ENCODE results near the gene SOX8. TPM values are rescaled to one million over a fixed set of nuclear protein-coding genes. Genes with fewer than 3 reads are reported as not detected.

Gene SOX8
- total and polyA plus RNA-seq, 2 experiments from 2014 or later: 5.7 to 26.2 TPM

DNA sequence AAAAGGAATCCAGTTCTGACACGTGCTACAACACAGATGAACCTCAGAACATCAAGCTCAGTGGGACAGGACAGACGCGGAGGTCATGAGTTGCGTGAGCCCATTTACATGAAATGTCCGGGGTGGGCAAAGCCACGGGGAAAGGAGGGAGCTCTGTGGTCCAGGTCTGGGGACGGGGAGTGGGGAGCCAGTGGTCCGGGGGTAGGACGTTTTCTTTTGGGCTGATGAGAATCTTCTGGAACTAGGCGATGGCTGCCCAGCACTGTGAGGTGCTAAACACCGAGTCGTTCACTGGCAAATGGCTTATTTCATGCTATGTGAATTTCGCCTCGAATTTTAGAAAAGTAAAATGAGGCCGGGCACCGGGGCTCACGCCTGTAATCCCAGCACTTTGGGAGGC lies 8.2 kb upstream of the SOX8 start (continued):
- TF ChIP-seq, protein P1, sequence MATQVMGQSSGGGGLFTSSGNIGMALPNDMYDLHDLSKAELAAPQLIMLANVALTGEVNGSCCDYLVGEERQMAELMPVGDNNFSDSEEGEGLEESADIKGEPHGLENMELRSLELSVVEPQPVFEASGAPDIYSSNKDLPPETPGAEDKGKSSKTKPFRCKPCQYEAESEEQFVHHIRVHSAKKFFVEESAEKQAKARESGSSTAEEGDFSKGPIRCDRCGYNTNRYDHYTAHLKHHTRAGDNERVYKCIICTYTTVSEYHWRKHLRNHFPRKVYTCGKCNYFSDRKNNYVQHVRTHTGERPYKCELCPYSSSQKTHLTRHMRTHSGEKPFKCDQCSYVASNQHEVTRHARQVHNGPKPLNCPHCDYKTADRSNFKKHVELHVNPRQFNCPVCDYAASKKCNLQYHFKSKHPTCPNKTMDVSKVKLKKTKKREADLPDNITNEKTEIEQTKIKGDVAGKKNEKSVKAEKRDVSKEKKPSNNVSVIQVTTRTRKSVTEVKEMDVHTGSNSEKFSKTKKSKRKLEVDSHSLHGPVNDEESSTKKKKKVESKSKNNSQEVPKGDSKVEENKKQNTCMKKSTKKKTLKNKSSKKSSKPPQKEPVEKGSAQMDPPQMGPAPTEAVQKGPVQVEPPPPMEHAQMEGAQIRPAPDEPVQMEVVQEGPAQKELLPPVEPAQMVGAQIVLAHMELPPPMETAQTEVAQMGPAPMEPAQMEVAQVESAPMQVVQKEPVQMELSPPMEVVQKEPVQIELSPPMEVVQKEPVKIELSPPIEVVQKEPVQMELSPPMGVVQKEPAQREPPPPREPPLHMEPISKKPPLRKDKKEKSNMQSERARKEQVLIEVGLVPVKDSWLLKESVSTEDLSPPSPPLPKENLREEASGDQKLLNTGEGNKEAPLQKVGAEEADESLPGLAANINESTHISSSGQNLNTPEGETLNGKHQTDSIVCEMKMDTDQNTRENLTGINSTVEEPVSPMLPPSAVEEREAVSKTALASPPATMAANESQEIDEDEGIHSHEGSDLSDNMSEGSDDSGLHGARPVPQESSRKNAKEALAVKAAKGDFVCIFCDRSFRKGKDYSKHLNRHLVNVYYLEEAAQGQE (IDR thresholded peaks at IDR 0.05; ENCODE audit: unreplicated experiment): no peak
- no peak for TF ChIP-seq ZNF331 (CRISPR knock-in tag; IDR thresholded peaks at IDR 0.05; ENCODE audit: low read depth)
- no peak for TF ChIP-seq ZNF114 (CRISPR knock-in tag; IDR thresholded peaks at IDR 0.05)
- no peak for TF ChIP-seq NANOG (IDR thresholded peaks at IDR 0.05; ENCODE audit: borderline replicate concordance)
- TF ChIP-seq JUNB (IDR thresholded peaks at IDR 0.05; ENCODE audit: unreplicated experiment): no peak
- TF ChIP-seq EZH2 (IDR thresholded peaks at IDR 0.05; ENCODE audit: low read depth, unreplicated experiment): no peak

DNA sequence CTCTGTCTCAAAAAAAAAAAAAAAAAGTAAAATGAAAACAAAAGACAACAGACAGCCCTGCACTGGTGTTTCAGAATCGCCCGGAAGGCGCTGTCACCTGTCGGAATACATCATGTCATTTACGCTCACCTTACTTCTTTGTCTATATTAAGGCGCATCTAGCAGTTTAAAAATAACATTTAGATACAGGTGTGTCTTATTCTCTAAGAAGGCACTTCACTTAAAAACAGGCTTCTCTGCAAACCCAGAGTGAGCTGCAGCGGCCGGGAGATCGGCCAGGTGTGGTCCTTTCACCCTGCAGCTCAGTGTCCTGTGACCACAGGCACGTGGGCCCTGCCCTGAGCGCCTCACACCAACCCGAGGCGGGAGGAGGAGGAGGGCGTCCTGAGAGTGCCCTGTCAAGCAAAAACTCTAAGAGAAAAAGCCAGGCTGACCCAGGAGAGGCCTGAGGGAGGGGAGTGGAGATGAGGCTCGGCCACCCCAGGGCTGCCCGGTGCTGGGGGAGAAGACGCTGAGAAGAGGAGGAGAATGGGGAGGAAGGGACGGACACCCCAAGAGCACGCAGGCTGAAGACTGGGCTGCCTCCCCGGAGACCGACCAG lies 7.5 kb upstream of the SOX8 start:
- peaks cover 22% of the 10 kb centered on the region for H3K27me3 Mint-ChIP-seq (ENCODE audit: insufficient read depth, low read depth, poor library complexity)
- ATAC-seq: no peak
- no peaks in the 10 kb centered on the region for H3K79me2 ChIP-seq (replicated peaks; ENCODE audit: insufficient read depth)
- H3K4me2 ChIP-seq: no peak overlapping the region
- no peaks in the 10 kb centered on the region for H3K36me3 ChIP-seq (ENCODE audit: insufficient read depth)
- no peaks in the 10 kb centered on the region; the same call in 2 of the 3 replicates for H3K36me3 Mint-ChIP-seq (ENCODE audit: low read depth)
- H3K27ac Mint-ChIP-seq: no peak overlapping the region
- 0 out of 2 replicates have a peak, but pooled peaks cover 3% of the 10 kb centered on the region for H3F3A ChIP-seq (replicated peaks; ENCODE audit: low read depth)
- peaks cover 8% of the 10 kb centered on the region; the same call in 1 of the 3 replicates for H3K4me1 Mint-ChIP-seq
- no peak overlapping the region for H3K4me3 Mint-ChIP-seq
- H2AFZ ChIP-seq: no peak overlapping the region
- H4K20me1 ChIP-seq (replicated peaks; ENCODE audit: insufficient read depth): no peaks in the 10 kb centered on the region
- DNase-seq (ENCODE audit: low spot score): no peak
- H3K27me3 ChIP-seq (ENCODE audit: insufficient read depth): peaks cover 12% of the 10 kb centered on the region
- H3K4me3 ChIP-seq: no peak overlapping the region
- peaks cover 4% of the 10 kb centered on the region; the same call in 1 of the 2 replicates for H3K4me1 ChIP-seq (ENCODE audit: insufficient read depth)
- H3K9me3 Mint-ChIP-seq: no peaks in the 10 kb centered on the region; the same call in 2 of the 3 replicates
- no peaks in the 10 kb centered on the region for H3K9me2 ChIP-seq (ENCODE audit: insufficient read depth)
- no peak overlapping the region for H3K27ac ChIP-seq (ENCODE audit: low read depth)
- TF ChIP-seq, protein P1 (IDR thresholded peaks at IDR 0.05; ENCODE audit: unreplicated experiment): no peak
- no peak for TF ChIP-seq POLR2AphosphoS5 (IDR thresholded peaks at IDR 0.05; ENCODE audit: low read depth)
- TF ChIP-seq, protein P2, sequence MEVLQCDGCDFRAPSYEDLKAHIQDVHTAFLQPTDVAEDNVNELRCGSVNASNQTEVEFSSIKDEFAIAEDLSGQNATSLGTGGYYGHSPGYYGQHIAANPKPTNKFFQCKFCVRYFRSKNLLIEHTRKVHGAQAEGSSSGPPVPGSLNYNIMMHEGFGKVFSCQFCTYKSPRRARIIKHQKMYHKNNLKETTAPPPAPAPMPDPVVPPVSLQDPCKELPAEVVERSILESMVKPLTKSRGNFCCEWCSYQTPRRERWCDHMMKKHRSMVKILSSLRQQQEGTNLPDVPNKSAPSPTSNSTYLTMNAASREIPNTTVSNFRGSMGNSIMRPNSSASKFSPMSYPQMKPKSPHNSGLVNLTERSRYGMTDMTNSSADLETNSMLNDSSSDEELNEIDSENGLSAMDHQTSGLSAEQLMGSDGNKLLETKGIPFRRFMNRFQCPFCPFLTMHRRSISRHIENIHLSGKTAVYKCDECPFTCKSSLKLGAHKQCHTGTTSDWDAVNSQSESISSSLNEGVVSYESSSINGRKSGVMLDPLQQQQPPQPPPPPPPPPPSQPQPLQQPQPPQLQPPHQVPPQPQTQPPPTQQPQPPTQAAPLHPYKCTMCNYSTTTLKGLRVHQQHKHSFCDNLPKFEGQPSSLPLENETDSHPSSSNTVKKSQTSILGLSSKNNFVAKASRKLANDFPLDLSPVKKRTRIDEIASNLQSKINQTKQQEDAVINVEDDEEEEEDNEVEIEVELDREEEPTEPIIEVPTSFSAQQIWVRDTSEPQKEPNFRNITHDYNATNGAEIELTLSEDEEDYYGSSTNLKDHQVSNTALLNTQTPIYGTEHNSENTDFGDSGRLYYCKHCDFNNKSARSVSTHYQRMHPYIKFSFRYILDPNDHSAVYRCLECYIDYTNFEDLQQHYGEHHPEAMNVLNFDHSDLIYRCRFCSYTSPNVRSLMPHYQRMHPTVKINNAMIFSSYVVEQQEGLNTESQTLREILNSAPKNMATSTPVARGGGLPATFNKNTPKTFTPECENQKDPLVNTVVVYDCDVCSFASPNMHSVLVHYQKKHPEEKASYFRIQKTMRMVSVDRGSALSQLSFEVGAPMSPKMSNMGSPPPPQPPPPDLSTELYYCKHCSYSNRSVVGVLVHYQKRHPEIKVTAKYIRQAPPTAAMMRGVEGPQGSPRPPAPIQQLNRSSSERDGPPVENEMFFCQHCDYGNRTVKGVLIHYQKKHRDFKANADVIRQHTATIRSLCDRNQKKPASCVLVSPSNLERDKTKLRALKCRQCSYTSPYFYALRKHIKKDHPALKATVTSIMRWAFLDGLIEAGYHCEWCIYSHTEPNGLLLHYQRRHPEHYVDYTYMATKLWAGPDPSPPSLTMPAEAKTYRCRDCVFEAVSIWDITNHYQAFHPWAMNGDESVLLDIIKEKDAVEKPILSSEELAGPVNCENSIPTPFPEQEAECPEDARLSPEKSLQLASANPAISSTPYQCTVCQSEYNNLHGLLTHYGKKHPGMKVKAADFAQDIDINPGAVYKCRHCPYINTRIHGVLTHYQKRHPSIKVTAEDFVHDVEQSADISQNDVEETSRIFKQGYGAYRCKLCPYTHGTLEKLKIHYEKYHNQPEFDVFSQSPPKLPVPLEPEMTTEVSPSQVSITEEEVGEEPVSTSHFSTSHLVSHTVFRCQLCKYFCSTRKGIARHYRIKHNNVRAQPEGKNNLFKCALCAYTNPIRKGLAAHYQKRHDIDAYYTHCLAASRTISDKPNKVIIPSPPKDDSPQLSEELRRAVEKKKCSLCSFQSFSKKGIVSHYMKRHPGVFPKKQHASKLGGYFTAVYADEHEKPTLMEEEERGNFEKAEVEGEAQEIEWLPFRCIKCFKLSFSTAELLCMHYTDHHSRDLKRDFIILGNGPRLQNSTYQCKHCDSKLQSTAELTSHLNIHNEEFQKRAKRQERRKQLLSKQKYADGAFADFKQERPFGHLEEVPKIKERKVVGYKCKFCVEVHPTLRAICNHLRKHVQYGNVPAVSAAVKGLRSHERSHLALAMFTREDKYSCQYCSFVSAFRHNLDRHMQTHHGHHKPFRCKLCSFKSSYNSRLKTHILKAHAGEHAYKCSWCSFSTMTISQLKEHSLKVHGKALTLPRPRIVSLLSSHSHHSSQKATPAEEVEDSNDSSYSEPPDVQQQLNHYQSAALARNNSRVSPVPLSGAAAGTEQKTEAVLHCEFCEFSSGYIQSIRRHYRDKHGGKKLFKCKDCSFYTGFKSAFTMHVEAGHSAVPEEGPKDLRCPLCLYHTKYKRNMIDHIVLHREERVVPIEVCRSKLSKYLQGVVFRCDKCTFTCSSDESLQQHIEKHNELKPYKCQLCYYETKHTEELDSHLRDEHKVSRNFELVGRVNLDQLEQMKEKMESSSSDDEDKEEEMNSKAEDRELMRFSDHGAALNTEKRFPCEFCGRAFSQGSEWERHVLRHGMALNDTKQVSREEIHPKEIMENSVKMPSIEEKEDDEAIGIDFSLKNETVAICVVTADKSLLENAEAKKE (CRISPR knock-in tag; IDR thresholded peaks at IDR 0.05): no peak
- TF ChIP-seq ZNF331 (CRISPR knock-in tag; IDR thresholded peaks at IDR 0.05; ENCODE audit: low read depth): no peak
- no peak for TF ChIP-seq STAT1 (IDR thresholded peaks at IDR 0.05; ENCODE audit: unreplicated experiment)
- TF ChIP-seq EZH2phosphoT487 (IDR thresholded peaks at IDR 0.05; ENCODE audit: unreplicated experiment): no peak
- TF ChIP-seq CREB1 (CRISPR knock-in tag; IDR thresholded peaks at IDR 0.05; ENCODE audit: low read depth): no peak
- TF ChIP-seq EZH2 (IDR thresholded peaks at IDR 0.05; ENCODE audit: low read depth, unreplicated experiment): no peak
- no peak for TF ChIP-seq JUNB (IDR thresholded peaks at IDR 0.05; ENCODE audit: unreplicated experiment)
- TF ChIP-seq ZNF114 (CRISPR knock-in tag; IDR thresholded peaks at IDR 0.05): no peak
